Neural cell (in vitro differentiated cells): ENCODE measurements around the gene DAD1. TPM values are rescaled to one million over a fixed set of nuclear protein-coding genes. Genes with fewer than 3 reads are reported as not detected.

Source experiments
- H2AFZ ChIP-seq: fragments of 200-600, 300-800 bp; sonication (generic), shearing (Covaris generic); 2 replicates; pipeline ENCODE4 v1.6.0; 2014; ENCODE audit warnings: low read depth, mild to moderate bottlenecking, antibody characterized with exemption, low read length, moderate library complexity
- H3F3A ChIP-seq: fragments of 200-600 bp; shearing (Covaris generic); 2 replicates; pipeline ENCODE4 v1.6.1; 2016; ENCODE audit warnings: mild to moderate bottlenecking, moderate library complexity, mixed read lengths, antibody characterized with exemption, low read length; ENCODE audit not compliant: insufficient read depth, poor library complexity, severe bottlenecking
- H3K27ac ChIP-seq: fragments of 200-600, 300-800 bp; sonication (generic), shearing (Covaris generic); 2 replicates; pipeline ENCODE4 v1.5.1; 2014; ENCODE audit warnings: mild to moderate bottlenecking, low read length, moderate library complexity
- H3K27me3 ChIP-seq: fragments of 300-800, 200-600 bp; sonication (generic), shearing (Covaris generic); 2 replicates; pipeline ENCODE4 v1.6.0; 2014; ENCODE audit warnings: mild to moderate bottlenecking, low read depth, low read length, moderate library complexity; ENCODE audit not compliant: insufficient read depth
- H3K36me3 ChIP-seq: fragments of 300-800, 200-600 bp; sonication (generic), shearing (Covaris generic); 2 replicates; pipeline ENCODE4 v1.5.1; 2014; ENCODE audit warnings: mild to moderate bottlenecking, antibody characterized with exemption, low read length, moderate library complexity; ENCODE audit not compliant: insufficient read depth
- H3K4me2 ChIP-seq: fragments of 300-800, 200-600 bp; sonication (generic), shearing (Covaris generic); 2 replicates; pipeline ENCODE4 v1.6.0; 2014; ENCODE audit warnings: mild to moderate bottlenecking, low read length
- H3K4me3 ChIP-seq: fragments of 300-800, 200-600 bp; sonication (generic), shearing (Covaris generic); 2 replicates; pipeline ENCODE4 v1.5.1; 2014; ENCODE audit warnings: mild to moderate bottlenecking, low read length, moderate library complexity
- H3K79me2 ChIP-seq: fragments of 200-600 bp; shearing (Covaris generic); replicated peaks from 2 replicates; pipeline ENCODE4 v1.6.0; 2014; ENCODE audit warnings: mild to moderate bottlenecking, low read length, moderate library complexity; ENCODE audit not compliant: insufficient read depth
- H3K9ac ChIP-seq: fragments of 300-800, 200-600 bp; sonication (generic), shearing (Covaris generic); 2 replicates; pipeline ENCODE4 v1.6.1; 2016; ENCODE audit warnings: mild to moderate bottlenecking, low read length, mixed read lengths
- H3K9me2 ChIP-seq: fragments of 200-600 bp; shearing (Covaris generic); 2 replicates; pipeline ENCODE4 v1.6.1; 2016; ENCODE audit warnings: mild to moderate bottlenecking, low read length, mixed read lengths; ENCODE audit not compliant: insufficient read depth
- H3K9me3 ChIP-seq: fragments of 200-600, 300-800 bp; sonication (generic), shearing (Covaris generic); 2 replicates; pipeline ENCODE4 v1.6.1; 2016; ENCODE audit warnings: mild to moderate bottlenecking, mixed run types, low read length, moderate library complexity, mixed read lengths
- H4K20me1 ChIP-seq: fragments of 200-600 bp; shearing (Covaris generic); 2 replicates; pipeline ENCODE4 v1.6.1; 2016; ENCODE audit warnings: mild to moderate bottlenecking, mixed run types; ENCODE audit not compliant: insufficient read depth
- EP300 ChIP-seq: fragments of 450-650 bp; conservative IDR thresholded peaks from 2 replicates; pipeline ENCODE4 v1.6.1; 2014; ENCODE audit warnings: antibody characterized with exemption, mild to moderate bottlenecking, moderate library complexity; ENCODE audit not compliant: poor library complexity, severe bottlenecking
- EZH2 ChIP-seq: fragments of 200-600, 300-800 bp; shearing (Covaris generic), sonication (generic); IDR thresholded peaks from 2 replicates; pipeline ENCODE4 v1.6.1; 2014; ENCODE audit warnings: antibody characterized with exemption, low read length, borderline replicate concordance, mild to moderate bottlenecking; ENCODE audit not compliant: insufficient read depth, poor library complexity, severe bottlenecking
- MXI1 ChIP-seq: fragments of 450-650 bp; conservative IDR thresholded peaks from 2 replicates; pipeline ENCODE4 v1.6.1; 2014; ENCODE audit warnings: antibody characterized with exemption, mild to moderate bottlenecking; ENCODE audit not compliant: poor library complexity, severe bottlenecking
- POLR2AphosphoS5 ChIP-seq: IDR thresholded peaks from 2 replicates; pipeline ENCODE4 v1.6.1; 2012
- RAD21 ChIP-seq: fragments of 450-650 bp; conservative IDR thresholded peaks from 2 replicates; pipeline ENCODE4 v1.6.1; 2014; ENCODE audit warnings: antibody characterized with exemption, mild to moderate bottlenecking, moderate library complexity
- SMC3 ChIP-seq: fragments of 450-650 bp; conservative IDR thresholded peaks from 2 replicates; pipeline ENCODE4 v1.6.1; 2014; ENCODE audit warnings: antibody characterized with exemption, mild to moderate bottlenecking, moderate library complexity; ENCODE audit not compliant: poor library complexity
- TAF1 ChIP-seq: IDR thresholded peaks from 2 replicates; pipeline ENCODE4 v1.6.1; 2012; ENCODE audit warnings: low read depth
- polyA plus RNA-seq: library from polyadenylated mRNA; depleted of rRNA; stranded (reverse); fragments of >200 nt; gene quantifications from 2 replicates; pipeline ENCODE4 v1.2.3, GENCODE V29; 2014
- TF ChIP-seq, protein P1 (sequence below): fragments of 450-650 bp; IDR thresholded peaks from 2 replicates; pipeline ENCODE4 v1.5.1; 2014; ENCODE audit warnings: antibody characterized with exemption, mild to moderate bottlenecking, moderate library complexity; ENCODE audit not compliant: poor library complexity, severe bottlenecking
- TF ChIP-seq, protein P2 (sequence below): IDR thresholded peaks from 2 replicates; pipeline ENCODE4 v1.6.1; 2012; ENCODE audit warnings: borderline replicate concordance

DAD1 gene
- polyA plus RNA-seq, 1 donor from 2014 or later, result 369 TPM

DNA sequence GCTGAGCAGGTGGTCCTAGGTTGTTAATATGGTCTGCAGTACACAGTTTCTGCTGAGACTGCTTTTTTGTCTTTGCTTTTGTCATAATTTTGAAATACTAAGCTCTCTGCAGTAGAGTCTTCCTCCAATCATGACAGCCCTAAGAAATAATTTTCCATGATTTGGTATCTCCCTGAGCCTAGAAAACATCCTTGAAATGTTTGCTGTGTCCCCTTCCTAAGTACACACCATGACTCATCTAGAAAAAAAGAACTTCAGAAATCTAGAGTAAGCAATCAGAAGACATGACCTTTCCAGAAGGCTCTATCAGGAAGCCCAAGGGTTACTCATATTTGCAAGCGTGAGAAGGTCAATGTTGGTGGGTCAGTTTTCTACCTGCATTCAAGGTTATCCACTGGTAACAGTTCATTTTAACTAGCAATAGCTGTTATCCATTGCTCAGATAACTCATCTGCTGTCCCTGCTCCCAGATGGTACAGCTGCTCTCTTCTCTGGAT, 16.4 kb downstream of the DAD1 start:
- H3K79me2 ChIP-seq, result peaks cover 15% of the 10 kb centered on the region

DNA sequence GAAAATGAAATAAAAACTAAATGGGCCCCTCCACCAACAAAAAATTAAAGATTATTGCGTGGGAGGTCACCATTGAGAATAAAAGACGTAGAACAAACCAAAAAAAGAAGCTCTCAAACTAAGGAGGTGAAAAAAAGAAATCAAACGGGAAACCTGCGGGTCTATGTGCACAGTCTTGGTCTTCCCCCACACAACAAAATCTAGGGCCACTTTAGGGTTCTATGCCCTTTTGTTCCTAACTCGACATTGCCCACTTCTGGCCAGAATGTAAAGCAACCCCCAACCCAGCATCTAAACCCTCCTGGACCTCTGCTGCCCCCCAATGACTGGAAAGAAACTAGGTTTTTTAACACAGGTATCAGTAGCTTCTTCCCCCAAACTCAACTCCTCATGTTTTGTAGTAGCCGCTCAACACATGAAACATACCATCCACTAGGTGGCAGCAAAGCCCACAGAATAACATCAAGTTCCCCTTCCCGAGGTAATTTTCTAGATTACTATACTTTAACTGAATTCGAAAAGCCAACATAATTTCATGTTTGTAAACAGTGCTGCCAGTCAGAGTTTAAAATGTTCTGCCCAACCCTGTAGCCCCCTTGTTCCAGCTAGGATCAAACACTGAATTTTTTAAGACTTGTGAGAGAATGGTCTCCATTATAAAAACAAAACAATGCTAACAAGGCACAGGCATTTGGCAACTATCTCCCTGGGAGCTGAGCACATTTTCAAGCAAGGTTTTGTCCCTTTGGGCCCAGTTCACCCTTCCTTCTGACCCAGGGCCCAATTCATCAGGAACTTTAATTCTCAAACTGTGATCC, 18.7 kb downstream of the DAD1 start:
- Histone ChIP-seq H3K79me2 (peaks cover 3% of the 10 kb centered on the region), H4K20me1 (no peaks in the 10 kb centered on the region), H3K9me3 (no peaks in the 10 kb centered on the region), H3K27me3 (no peaks in the 10 kb centered on the region), H2AFZ (no peak overlapping the region), H3K36me3 (no peaks in the 10 kb centered on the region), H3K9me2 (no peaks in the 10 kb centered on the region), H3K27ac (no peak overlapping the region), H3K4me2 (no peak overlapping the region), H3K4me3 (no peak overlapping the region), H3K9ac (no peak overlapping the region), H3F3A (no peaks in the 10 kb centered on the region)
- TF ChIP-seq RAD21 (peak; percentile 90), MXI1 (peak; percentile 30), SMC3 (peak; percentile 91), EZH2 (no peak), POLR2AphosphoS5 (no peak), TAF1 (no peak), EP300 (no peak)
- TF ChIP-seq, protein P1, sequence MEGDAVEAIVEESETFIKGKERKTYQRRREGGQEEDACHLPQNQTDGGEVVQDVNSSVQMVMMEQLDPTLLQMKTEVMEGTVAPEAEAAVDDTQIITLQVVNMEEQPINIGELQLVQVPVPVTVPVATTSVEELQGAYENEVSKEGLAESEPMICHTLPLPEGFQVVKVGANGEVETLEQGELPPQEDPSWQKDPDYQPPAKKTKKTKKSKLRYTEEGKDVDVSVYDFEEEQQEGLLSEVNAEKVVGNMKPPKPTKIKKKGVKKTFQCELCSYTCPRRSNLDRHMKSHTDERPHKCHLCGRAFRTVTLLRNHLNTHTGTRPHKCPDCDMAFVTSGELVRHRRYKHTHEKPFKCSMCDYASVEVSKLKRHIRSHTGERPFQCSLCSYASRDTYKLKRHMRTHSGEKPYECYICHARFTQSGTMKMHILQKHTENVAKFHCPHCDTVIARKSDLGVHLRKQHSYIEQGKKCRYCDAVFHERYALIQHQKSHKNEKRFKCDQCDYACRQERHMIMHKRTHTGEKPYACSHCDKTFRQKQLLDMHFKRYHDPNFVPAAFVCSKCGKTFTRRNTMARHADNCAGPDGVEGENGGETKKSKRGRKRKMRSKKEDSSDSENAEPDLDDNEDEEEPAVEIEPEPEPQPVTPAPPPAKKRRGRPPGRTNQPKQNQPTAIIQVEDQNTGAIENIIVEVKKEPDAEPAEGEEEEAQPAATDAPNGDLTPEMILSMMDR, result peak; percentile 89
- TF ChIP-seq, protein P2, sequence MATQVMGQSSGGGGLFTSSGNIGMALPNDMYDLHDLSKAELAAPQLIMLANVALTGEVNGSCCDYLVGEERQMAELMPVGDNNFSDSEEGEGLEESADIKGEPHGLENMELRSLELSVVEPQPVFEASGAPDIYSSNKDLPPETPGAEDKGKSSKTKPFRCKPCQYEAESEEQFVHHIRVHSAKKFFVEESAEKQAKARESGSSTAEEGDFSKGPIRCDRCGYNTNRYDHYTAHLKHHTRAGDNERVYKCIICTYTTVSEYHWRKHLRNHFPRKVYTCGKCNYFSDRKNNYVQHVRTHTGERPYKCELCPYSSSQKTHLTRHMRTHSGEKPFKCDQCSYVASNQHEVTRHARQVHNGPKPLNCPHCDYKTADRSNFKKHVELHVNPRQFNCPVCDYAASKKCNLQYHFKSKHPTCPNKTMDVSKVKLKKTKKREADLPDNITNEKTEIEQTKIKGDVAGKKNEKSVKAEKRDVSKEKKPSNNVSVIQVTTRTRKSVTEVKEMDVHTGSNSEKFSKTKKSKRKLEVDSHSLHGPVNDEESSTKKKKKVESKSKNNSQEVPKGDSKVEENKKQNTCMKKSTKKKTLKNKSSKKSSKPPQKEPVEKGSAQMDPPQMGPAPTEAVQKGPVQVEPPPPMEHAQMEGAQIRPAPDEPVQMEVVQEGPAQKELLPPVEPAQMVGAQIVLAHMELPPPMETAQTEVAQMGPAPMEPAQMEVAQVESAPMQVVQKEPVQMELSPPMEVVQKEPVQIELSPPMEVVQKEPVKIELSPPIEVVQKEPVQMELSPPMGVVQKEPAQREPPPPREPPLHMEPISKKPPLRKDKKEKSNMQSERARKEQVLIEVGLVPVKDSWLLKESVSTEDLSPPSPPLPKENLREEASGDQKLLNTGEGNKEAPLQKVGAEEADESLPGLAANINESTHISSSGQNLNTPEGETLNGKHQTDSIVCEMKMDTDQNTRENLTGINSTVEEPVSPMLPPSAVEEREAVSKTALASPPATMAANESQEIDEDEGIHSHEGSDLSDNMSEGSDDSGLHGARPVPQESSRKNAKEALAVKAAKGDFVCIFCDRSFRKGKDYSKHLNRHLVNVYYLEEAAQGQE, result no peak

More for the DNA sequence above, 16.4 kb downstream of the DAD1 start:
- Histone ChIP-seq H3K4me3 (no peak overlapping the region), H3K36me3 (no peaks in the 10 kb centered on the region), H3K9me2 (no peaks in the 10 kb centered on the region), H3K27ac (no peak overlapping the region), H3K9me3 (no peaks in the 10 kb centered on the region), H3K27me3 (no peaks in the 10 kb centered on the region), H3K4me2 (no peak overlapping the region), H3K9ac (no peak overlapping the region), H3F3A (no peaks in the 10 kb centered on the region), H4K20me1 (no peaks in the 10 kb centered on the region), H2AFZ (no peak overlapping the region)
- TF ChIP-seq, protein P1, result no peak
- no peak for TF ChIP-seq RAD21
- TF ChIP-seq, protein P2, result no peak
- TF ChIP-seq TAF1, result no peak
- no peak for TF ChIP-seq MXI1
